SU-DHL-6 (cell line): Measurements from ENCODE around the gene FBXL4.

Source experiments
- H2AFZ ChIP-seq: fragments of 200-600 bp; sonication (generic); 2 replicates; pipeline ENCODE4 v1.6.1; 2014; ENCODE audit warnings: low read depth, mild to moderate bottlenecking, moderate library complexity, mixed read lengths, antibody characterized with exemption, low read length; ENCODE audit not compliant: severe bottlenecking
- H3F3A ChIP-seq: fragments of 200-600 bp; shearing (Covaris generic); 2 replicates; pipeline ENCODE4 v1.6.0; 2016; ENCODE audit warnings: antibody characterized with exemption, mild to moderate bottlenecking; ENCODE audit not compliant: insufficient read depth
- H3K27ac ChIP-seq: fragments of 200-600 bp; sonication (generic); 2 replicates; pipeline ENCODE4 v1.5.1; 2016; ENCODE audit warnings: low read depth, mild to moderate bottlenecking, low read length, moderate library complexity, mixed read lengths
- H3K27me3 ChIP-seq: fragments of 200-600 bp; sonication (generic), shearing (Covaris generic); 2 replicates; pipeline ENCODE4 v1.6.0; 2014; ENCODE audit warnings: mild to moderate bottlenecking, low read length
- H3K36me3 ChIP-seq: fragments of 200-600 bp; sonication (generic); 2 replicates; pipeline ENCODE4 v1.6.1; 2014; ENCODE audit warnings: mild to moderate bottlenecking, low read length, mixed read lengths
- H3K4me2 ChIP-seq: fragments of 300-600, 200-600 bp; shearing (Covaris generic), sonication (generic); 2 replicates; pipeline ENCODE4 v1.6.0; 2014; ENCODE audit warnings: low read length, low read depth, mild to moderate bottlenecking; ENCODE audit not compliant: poor library complexity, severe bottlenecking
- H3K4me3 ChIP-seq: fragments of 200-600 bp; sonication (generic); 2 replicates; pipeline ENCODE4 v1.5.1; 2014; ENCODE audit warnings: antibody characterized with exemption, low read length, mild to moderate bottlenecking, mixed read lengths; ENCODE audit not compliant: insufficient read depth, poor library complexity, severe bottlenecking
- H3K79me2 ChIP-seq: fragments of 200-600 bp; sonication (generic); 2 replicates; pipeline ENCODE4 v1.6.1; 2014; ENCODE audit warnings: mild to moderate bottlenecking, low read length, moderate library complexity; ENCODE audit not compliant: insufficient read depth
- H3K9ac ChIP-seq: fragments of 200-600 bp; sonication (generic); 2 replicates; pipeline ENCODE4 v1.7.0; 2014; ENCODE audit warnings: mild to moderate bottlenecking, low read length
- H3K9me2 ChIP-seq: fragments of 200-600 bp; sonication (generic); replicated peaks from 2 replicates; pipeline ENCODE4 v1.6.1; 2014; ENCODE audit warnings: low read length; ENCODE audit not compliant: insufficient read depth
- H3K9me3 ChIP-seq: fragments of 200-600 bp; sonication (generic); 2 replicates; pipeline ENCODE4 v1.6.1; 2014; ENCODE audit warnings: low read length, mixed read lengths; ENCODE audit not compliant: insufficient read depth
- H4K20me1 ChIP-seq: fragments of 200-600 bp; sonication (generic); 2 replicates; pipeline ENCODE4 v1.6.1; 2014; ENCODE audit warnings: low read depth, mild to moderate bottlenecking, antibody characterized with exemption, low read length, moderate library complexity, mixed read lengths
- CTCF ChIP-seq: fragments of 200-600 bp; sonication (generic); IDR thresholded peaks from one replicate; pipeline ENCODE4 v1.5.1; 2017; ENCODE audit warnings: antibody characterized with exemption, mild to moderate bottlenecking, low read length, moderate library complexity; ENCODE audit not compliant: insufficient read depth, poor library complexity, severe bottlenecking
- EZH2phosphoT487 ChIP-seq: fragments of 200-600 bp; sonication (generic), shearing (Covaris generic); conservative IDR thresholded peaks from 2 replicates; pipeline ENCODE4 v1.6.1; 2018; ENCODE audit warnings: mild to moderate bottlenecking, antibody characterized with exemption, low read length, moderate library complexity, mixed read lengths

The FBXL4 gene

GRCh38 chr6:98839781-98840361 lies 107.9 kb downstream of the FBXL4 start:
- Histone ChIP-seq H4K20me1 (no peaks in the 10 kb centered on the region), H3K9me2 (no peaks in the 10 kb centered on the region), H3K4me2 (no peak overlapping the region), H3K4me3 (no peak overlapping the region), H3K27ac (no peak overlapping the region), H3K36me3 (no peaks in the 10 kb centered on the region), H3K27me3 (no peaks in the 10 kb centered on the region), H3K79me2 (no peaks in the 10 kb centered on the region), H2AFZ (no peak overlapping the region), H3F3A (no peaks in the 10 kb centered on the region), H3K9me3 (no peaks in the 10 kb centered on the region), H3K9ac (no peak overlapping the region)
- no peak for TF ChIP-seq CTCF
- TF ChIP-seq EZH2phosphoT487 = no peak

GRCh38 chr6:98838975-98839374 lies 108.8 kb downstream of the FBXL4 start:
- Histone ChIP-seq H3K9ac (no peak overlapping the region), H3F3A (no peaks in the 10 kb centered on the region), H4K20me1 (no peaks in the 10 kb centered on the region), H3K79me2 (no peaks in the 10 kb centered on the region), H3K4me2 (no peak overlapping the region), H2AFZ (no peak overlapping the region), H3K9me3 (no peaks in the 10 kb centered on the region), H3K9me2 (no peaks in the 10 kb centered on the region), H3K27ac (no peak overlapping the region), H3K27me3 (no peaks in the 10 kb centered on the region), H3K36me3 (no peaks in the 10 kb centered on the region), H3K4me3 (no peak overlapping the region)
- TF ChIP-seq CTCF = no peak

- H4K20me1 ChIP-seq = no peaks in the 10 kb centered on the region
- no peaks in the 10 kb centered on the region for H3K9me3 ChIP-seq
- H3K27me3 ChIP-seq = no peaks in the 10 kb centered on the region
- no peaks in the 10 kb centered on the region for H3K36me3 ChIP-seq
- no peak overlapping the region for H2AFZ ChIP-seq
- no peaks in the 10 kb centered on the region for H3K9me2 ChIP-seq
- no peaks in the 10 kb centered on the region for H3K79me2 ChIP-seq
- H3F3A ChIP-seq = no peaks in the 10 kb centered on the region
- no peak overlapping the region for H3K9ac ChIP-seq
- H3K4me3 ChIP-seq = no peak overlapping the region
- TF ChIP-seq EZH2phosphoT487 (no peak), CTCF (no peak)
- H3K27ac ChIP-seq = no peak overlapping the region
- no peak overlapping the region for H3K4me2 ChIP-seq
Measured at GRCh38 chr6:98838032-98838431, 109.7 kb downstream of the FBXL4 start.
